Stomach (tissue), 9 donors: ENCODE results near the gene KCNQ1. TPM values are rescaled to one million over a fixed set of nuclear protein-coding genes. Genes with fewer than 3 reads are reported as not detected.

Experiments used
- DNase-seq, 2 donors: peaks; one replicate each; pipeline versions ENCODE4 v3.0.0 to v3.0.0-alpha.2; 2013 to 2019
- H3K27ac ChIP-seq, 5 donors: fragments of 200-600 bp in 4 of 5; sonication (generic) in 4 of 5; one replicate each; pipeline ENCODE4 v1.5.1; 2013 to 2019; ENCODE audit warnings: mild to moderate bottlenecking in 1 of 5, moderate library complexity in 1 of 5
- H3K27me3 ChIP-seq, 3 donors: fragments of 200-600 bp; sonication (generic); one replicate each; pipeline ENCODE4 v1.5.1; 2017 to 2019; ENCODE audit warnings: mixed run types in 1 of 3
- H3K36me3 ChIP-seq, 4 donors: fragments of 200-600 bp; sonication (generic); 1 replicate in 3 of 4; 2 replicates in 1 of 4; pipeline ENCODE4 v1.5.1; 2016 to 2019
- H3K4me1 ChIP-seq, 4 donors: fragments of 200-600 bp; sonication (generic); one replicate each; pipeline ENCODE4 v1.5.1; 2016 to 2019
- H3K4me3 ChIP-seq, 4 donors: fragments of 200-600 bp; sonication (generic) in 3 of 4; one replicate each; pipeline ENCODE4 v1.5.1; 2016 to 2019; ENCODE audit warnings: mild to moderate bottlenecking in 1 of 4
- H3K9me3 ChIP-seq, 4 donors: fragments of 200-600 bp; sonication (generic); one replicate each; pipeline ENCODE4 v1.5.1; 2016 to 2019
- EP300 ChIP-seq: sonication (generic); formaldehyde crosslinking; IDR thresholded peaks from one replicate; pipeline ENCODE4 v1.6.1; 2017; ENCODE audit warnings: antibody characterized with exemption
- POLR2A ChIP-seq, 4 donors: fragments of 450-650 bp; IDR thresholded peaks; one replicate each; pipeline ENCODE4 v1.6.1; 2016; ENCODE audit warnings: antibody characterized with exemption in 4 of 4, control low read depth in 2 of 4, mild to moderate bottlenecking in 1 of 4, moderate library complexity in 1 of 4
- POLR2AphosphoS5 ChIP-seq, 3 donors: sonication (generic); formaldehyde crosslinking; IDR thresholded peaks; one replicate each; pipeline ENCODE4 v1.6.1; 2016; ENCODE audit warnings: antibody characterized with exemption in 3 of 3
- WGBS, 5 donors: extraction: QIAGEN DNeasy Blood & Tissue Kit in 3 of 5; methylation state at CpG; one replicate each; pipeline versions ENCODE4 v1.1.5 to v1.1.7; 2013 to 2018; 5-methylcytosine and 5-hydroxymethylcytosine counted together
- intact Hi-C: fragments of 100-400 bp; cut with DNase I; formaldehyde crosslinking; loops from one replicate; pipeline ENCODE4 v1.15.1; 2023; ENCODE audit warnings: low total_unique reads
- polyA plus RNA-seq, 3 donors: library from polyadenylated mRNA; stranded (reverse); fragments of 200-250 nt; gene quantifications; one replicate each; pipeline ENCODE4 v1.2.3, GENCODE V29; 2013
- total RNA-seq, 5 donors: library from RNA; depleted of rRNA; stranded (reverse); fragments of >200 nt; gene quantifications; one replicate each; pipeline versions ENCODE4 v1.1.0 to v1.2.3, GENCODE V29; 2014 to 2016
- TF ChIP-seq, protein P1 (sequence below), 7 experiments: fragments of 450-650 bp in 4 of 7; fragments of 200-600 bp in 3 of 7; sonication (generic) in 3 of 7; IDR thresholded peaks; one replicate each; pipeline ENCODE4 v1.5.1; 2016 to 2019; ENCODE audit warnings: antibody characterized with exemption in 7 of 7, control low read depth in 2 of 7, mild to moderate bottlenecking in 1 of 7
- donor health status: healthy with polysubstance abuse.
- donor health status: Bipolar disorder and iron deficiency.
- donor health status: healthy.

Gene KCNQ1
- total and polyA plus RNA-seq, 8 donors = 12.1 to 155 (median 49.0) TPM

- Histone ChIP-seq H3K4me3 (no peak overlapping the region), H3K4me1 (peaks cover 25 to 41% (median 36%) of the 10 kb centered on the region in 4 donors), H3K36me3 (no peaks in the 10 kb centered on the region), H3K9me3 (no peaks in the 10 kb centered on the region), H3K27me3 (no peaks in the 10 kb centered on the region), H3K27ac (no peak overlapping the region)
- 86 to 94% (median 93%) methylated on average over 15 to 20 of the region's 20 CpGs for WGBS, 5 donors
- DNase-seq = peak in 1 of 2 donors; percentile 24
- intact Hi-C loops = no loop called here
- TF ChIP-seq POLR2A (IDR thresholded peaks at IDR 0.05) = no peak
- TF ChIP-seq, protein P1, sequence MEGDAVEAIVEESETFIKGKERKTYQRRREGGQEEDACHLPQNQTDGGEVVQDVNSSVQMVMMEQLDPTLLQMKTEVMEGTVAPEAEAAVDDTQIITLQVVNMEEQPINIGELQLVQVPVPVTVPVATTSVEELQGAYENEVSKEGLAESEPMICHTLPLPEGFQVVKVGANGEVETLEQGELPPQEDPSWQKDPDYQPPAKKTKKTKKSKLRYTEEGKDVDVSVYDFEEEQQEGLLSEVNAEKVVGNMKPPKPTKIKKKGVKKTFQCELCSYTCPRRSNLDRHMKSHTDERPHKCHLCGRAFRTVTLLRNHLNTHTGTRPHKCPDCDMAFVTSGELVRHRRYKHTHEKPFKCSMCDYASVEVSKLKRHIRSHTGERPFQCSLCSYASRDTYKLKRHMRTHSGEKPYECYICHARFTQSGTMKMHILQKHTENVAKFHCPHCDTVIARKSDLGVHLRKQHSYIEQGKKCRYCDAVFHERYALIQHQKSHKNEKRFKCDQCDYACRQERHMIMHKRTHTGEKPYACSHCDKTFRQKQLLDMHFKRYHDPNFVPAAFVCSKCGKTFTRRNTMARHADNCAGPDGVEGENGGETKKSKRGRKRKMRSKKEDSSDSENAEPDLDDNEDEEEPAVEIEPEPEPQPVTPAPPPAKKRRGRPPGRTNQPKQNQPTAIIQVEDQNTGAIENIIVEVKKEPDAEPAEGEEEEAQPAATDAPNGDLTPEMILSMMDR (IDR thresholded peaks at IDR 0.05) = no peak
- no peak for TF ChIP-seq EP300
These were observed 358.6 kb downstream of the KCNQ1 start for GRCh38 chr11:2803186-2804091.

DNA sequence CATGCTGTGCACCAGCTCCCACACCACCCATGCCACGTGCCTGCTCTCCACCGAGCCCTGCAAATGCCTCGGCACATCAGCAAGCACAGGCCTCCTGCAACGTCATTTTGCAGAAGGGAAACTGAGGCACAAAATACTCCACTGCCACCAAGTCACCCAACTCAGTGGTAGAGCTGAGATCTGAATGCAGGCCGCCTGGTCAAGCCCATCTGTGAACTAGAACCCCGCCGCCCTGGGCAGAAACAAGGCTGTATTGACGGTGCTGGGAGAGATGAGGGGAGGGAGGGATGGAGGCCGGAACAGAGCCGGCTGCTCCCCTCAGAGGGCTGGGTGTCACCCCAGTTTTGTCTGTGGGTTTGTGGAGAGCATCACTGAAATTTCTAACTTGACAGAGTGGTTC lies 359.4 kb downstream of the KCNQ1 start:
- Histone ChIP-seq H3K27me3 (no peaks in the 10 kb centered on the region), H3K9me3 (no peaks in the 10 kb centered on the region), H3K27ac (peak overlapping the region in 2 of 5 donors; percentile 58 to 87), H3K4me1 (peaks cover 25 to 44% (median 36%) of the 10 kb centered on the region in 4 donors), H3K4me3 (no peak overlapping the region), H3K36me3 (no peaks in the 10 kb centered on the region)
- no peak for DNase-seq
- intact Hi-C loops = no loop called here
- WGBS, 5 donors = 89 to 93% (median 92%) methylated on average over 10 of the region's 10 CpGs
- TF ChIP-seq EP300 = no peak
- TF ChIP-seq, protein P1 (IDR thresholded peaks at IDR 0.05) = no peak
- TF ChIP-seq POLR2AphosphoS5 (IDR thresholded peaks at IDR 0.05) = no peak
- TF ChIP-seq POLR2A (IDR thresholded peaks at IDR 0.05) = no peak

GRCh38 chr11:2804701-2805387 lies 360.0 kb downstream of the KCNQ1 start:
- 76 to 89% (median 87%) methylated on average over 19 of the region's 19 CpGs for WGBS, 5 donors
- Histone ChIP-seq H3K4me1 (peaks cover 25 to 42% (median 32%) of the 10 kb centered on the region in 4 donors), H3K27ac (peak overlapping the region in 3 of 5 donors; percentile 20 to 87 (median 58))

More at GRCh38 chr11:2804701-2805387, 360.0 kb downstream of the KCNQ1 start:
- Histone ChIP-seq H3K9me3 (no peaks in the 10 kb centered on the region), H3K4me3 (no peak overlapping the region), H3K36me3 (no peaks in the 10 kb centered on the region), H3K27me3 (no peaks in the 10 kb centered on the region)
- DNase-seq = peak; percentile 21 to 36
- intact Hi-C loops = no loop called here
- TF ChIP-seq EP300 (no peak), POLR2A (IDR thresholded peaks at IDR 0.05) (no peak), POLR2AphosphoS5 (IDR thresholded peaks at IDR 0.05) (no peak)
- TF ChIP-seq, protein P1 (IDR thresholded peaks at IDR 0.05) = no peak
